AG04450 (cell line): ENCODE results near the gene FKRP. TPM values are rescaled to one million over a fixed set of nuclear protein-coding genes. Genes with fewer than 3 reads are reported as not detected.

Experiments
- CTCF ChIA-PET: fragments of 300-600, 350-600 bp; formaldehyde crosslinking; extraction: SDS; loops from one replicate; lab custom pipeline; 2022; ENCODE audit warnings: antibody characterized with exemption, inconsistent platforms; lab: Charles Lee
- POLR2A ChIA-PET: fragments of 350-600 bp; formaldehyde crosslinking; extraction: SDS; loops from one replicate; lab custom pipeline; 2021; ENCODE audit warnings: antibody characterized with exemption, inconsistent platforms; lab: Yijun Ruan, JAX
- DNase-seq: peaks from one replicate; pipeline ENCODE4 v3.0.0-alpha.2; 2011; ENCODE audit warnings: low read depth, low spot score
- H3K27ac ChIP-seq: one replicate; pipeline ENCODE4 v1.5.1; 2012; ENCODE audit warnings: low read depth, low read length, control low read depth
- H3K27me3 ChIP-seq: one replicate; pipeline ENCODE4 v1.6.0; 2012; ENCODE audit warnings: low read length; ENCODE audit not compliant: control insufficient read depth, insufficient read depth
- H3K4me3 ChIP-seq: 2 replicates; pipeline ENCODE4 v1.5.1; 2011; ENCODE audit warnings: mild to moderate bottlenecking, low read depth, low read length, control low read depth
- H3K9me3 ChIP-seq: 2 replicates; pipeline ENCODE4 v1.5.1; 2012; ENCODE audit warnings: low read length; ENCODE audit not compliant: control insufficient read depth, insufficient read depth
- CTCF ChIP-seq: IDR thresholded peaks from 2 replicates; pipeline ENCODE4 v1.5.1; 2011; ENCODE audit warnings: low read depth, low read length, control low read depth, inconsistent platforms
- polyA plus RNA-seq: library from polyadenylated mRNA; depleted of rRNA; stranded (reverse); fragments of >200 nt; gene quantifications from 2 replicates; pipeline ENCODE4 v1.2.3, GENCODE V29; 2011

Gene FKRP
- polyA plus RNA-seq, 1 experiment: 12.1 TPM

- Histone ChIP-seq H3K27ac (no peak overlapping the region), H3K27me3 (no peaks in the 10 kb centered on the region), H3K9me3 (no peaks in the 10 kb centered on the region), H3K4me3 (peak overlapping the region; percentile 89)
- CTCF ChIA-PET: no interaction called here
- TF ChIP-seq CTCF: no peak
- POLR2A ChIA-PET: no interaction called here
- DNase-seq: no peak
These were observed 827 bp upstream of the FKRP start for GRCh38 chr19:46745030-46745429.

- TF ChIP-seq CTCF: no peak
- H3K9me3 ChIP-seq: no peaks in the 10 kb centered on the region
- DNase-seq: no peak
- H3K27me3 ChIP-seq: no peaks in the 10 kb centered on the region
- POLR2A ChIA-PET: no interaction called here
- peak within 1 kb of the TSS; percentile 47 for H3K27ac ChIP-seq
- CTCF ChIA-PET: no interaction called here
- peak within 1 kb of the TSS; percentile 89 for H3K4me3 ChIP-seq
These were observed 612 bp downstream of the FKRP start, which contains the start of gene STRN4 for GRCh38 chr19:46746281-46747057. Gene STRN4 (minus strand): TSS chr19:46746450. CDS start chr19:46746430, 20 bp downstream.

- POLR2A ChIA-PET: no interaction called here
- CTCF ChIA-PET: interaction anchor here (0.6 to 3.1 kb wide), 7 partner anchors 10 to 243 kb away, joined by 3 to 18 read pairs (median 5); no protein-coding TSS in a partner anchor
These were observed 2.7 kb downstream of the FKRP start for GRCh38 chr19:46748325-46749109.

GRCh38 chr19:46753420-46754155, 7.7 kb downstream of the FKRP start:
- peak; percentile 46 for TF ChIP-seq CTCF
- no peak overlapping the region for H3K4me3 ChIP-seq
- no peak overlapping the region for H3K27ac ChIP-seq
- H3K27me3 ChIP-seq: no peaks in the 10 kb centered on the region
- ChIA-PET POLR2A (interaction anchor here (0.7 to 1.0 kb wide), 2 partner anchors 31 to 34 kb away, joined by 3 to 4 read pairs; no protein-coding TSS in a partner anchor), CTCF (interaction anchor here (0.9 to 1.8 kb wide), 5 partner anchors 50 to 260 kb away, joined by 3 to 8 read pairs (median 4); no protein-coding TSS in a partner anchor)
- DNase-seq: no peak
- no peaks in the 10 kb centered on the region; the same call in 1 of the 2 replicates for H3K9me3 ChIP-seq

More at GRCh38 chr19:46748325-46749109, 2.7 kb downstream of the FKRP start:
- no peak for DNase-seq
- Histone ChIP-seq H3K9me3 (no peaks in the 10 kb centered on the region), H3K27ac (no peak overlapping the region), H3K4me3 (no peak overlapping the region), H3K27me3 (no peaks in the 10 kb centered on the region)
- TF ChIP-seq CTCF: peak; percentile 78
